GM21576 (cell line): ENCODE results near the gene CHMP2B.

Experiments
- ATAC-seq: cut with Tn5 transposase; IDR thresholded peaks from one replicate; pipeline ENCODE4 v1.9.1; 2021; ENCODE audit warnings: mild to moderate bottlenecking, moderate library complexity; ENCODE audit not compliant: unreplicated experiment

The CHMP2B gene

GRCh38 chr3:87227104-87227834 is at the start of gene CHMP2B:
CHMP2B (plus strand) TSS chr3:87227309; CDS start chr3:87227523, 214 bp downstream.
- peak; percentile 94 for ATAC-seq

- no peak for ATAC-seq
Observed at GRCh38 chr3:87179642-87180041, 47.5 kb upstream of the CHMP2B start.

- ATAC-seq: no peak
Observed at GRCh38 chr3:87181551-87181950, 45.6 kb upstream of the CHMP2B start.

- ATAC-seq: no peak
Observed at GRCh38 chr3:87182023-87182422, 45.1 kb upstream of the CHMP2B start.

- ATAC-seq: no peak
Observed at GRCh38 chr3:87186608-87187159, 40.4 kb upstream of the CHMP2B start.

GRCh38 chr3:87191175-87191574 is 35.9 kb upstream of the CHMP2B start:
- ATAC-seq: no peak

- ATAC-seq: no peak
Observed at GRCh38 chr3:87191641-87192040, 35.5 kb upstream of the CHMP2B start.

- no peak for ATAC-seq
Observed at GRCh38 chr3:87196879-87197278, 30.2 kb upstream of the CHMP2B start.

- ATAC-seq: no peak
Observed at GRCh38 chr3:87197531-87197930, 29.6 kb upstream of the CHMP2B start.

- ATAC-seq: no peak
Observed at GRCh38 chr3:87198774-87199173, 28.3 kb upstream of the CHMP2B start.

- ATAC-seq: no peak
Observed at GRCh38 chr3:87199628-87200027, 27.5 kb upstream of the CHMP2B start.

- ATAC-seq: no peak
Observed at GRCh38 chr3:87200060-87200647, 27.0 kb upstream of the CHMP2B start.

- no peak for ATAC-seq
Observed at GRCh38 chr3:87201727-87202126, 25.4 kb upstream of the CHMP2B start.

GRCh38 chr3:87203809-87204208 is 23.3 kb upstream of the CHMP2B start:
- no peak for ATAC-seq

- no peak for ATAC-seq
Observed at GRCh38 chr3:87206070-87206469, 21.0 kb upstream of the CHMP2B start.

- no peak for ATAC-seq
Observed at GRCh38 chr3:87206635-87207034, 20.5 kb upstream of the CHMP2B start.

GRCh38 chr3:87207460-87207859 is 19.6 kb upstream of the CHMP2B start:
- ATAC-seq: no peak

GRCh38 chr3:87209111-87209510 is 18.0 kb upstream of the CHMP2B start:
- ATAC-seq: no peak

GRCh38 chr3:87218560-87218959 is 8.5 kb upstream of the CHMP2B start:
- no peak for ATAC-seq

GRCh38 chr3:87219611-87220010 is 7.5 kb upstream of the CHMP2B start:
- ATAC-seq: no peak

- no peak for ATAC-seq
Observed at GRCh38 chr3:87225659-87226058, 1.4 kb upstream of the CHMP2B start.

GRCh38 chr3:87227835-87228144 is 681 bp downstream of the CHMP2B start:
- ATAC-seq: peak; percentile 11

GRCh38 chr3:87228316-87228715 is 1.2 kb downstream of the CHMP2B start:
- no peak for ATAC-seq
